B cell (primary cell): ENCODE results near the gene TENM4. TPM values are rescaled to one million over a fixed set of nuclear protein-coding genes. Genes with fewer than 3 reads are reported as not detected.

Experiments
- ATAC-seq: fragments of 200-7000 bp; cut with Tn5 transposase; one replicate; pipeline ENCODE4 v1.10.0; 2021; ENCODE audit warnings: low read depth, mild to moderate bottlenecking, moderate number of reproducible peaks, moderate library complexity
- CTCF ChIA-PET: fragments of 350-600 bp; sonication (Branson Sonifier 250); formaldehyde crosslinking; loops from one replicate; lab custom pipeline; 2021; ENCODE audit warnings: antibody characterized with exemption, inconsistent platforms; lab: Charles Lee
- POLR2A ChIA-PET: fragments of 350-600 bp; sonication (Branson Sonifier 250); formaldehyde crosslinking; loops from one replicate; lab custom pipeline; 2021; ENCODE audit warnings: antibody characterized with exemption; lab: Charles Lee
- DNase-seq: peaks from one replicate; pipeline ENCODE4 v3.0.0; 2013
- H2AFZ ChIP-seq: 2 replicates; pipeline ENCODE4 v1.6.1; 2012; ENCODE audit warnings: mild to moderate bottlenecking, low read depth, low read length; ENCODE audit not compliant: insufficient read depth, poor library complexity, severe bottlenecking
- H3K27ac ChIP-seq, 2 donors: 1 replicate in 1 of 2; 2 replicates in 1 of 2; pipeline ENCODE4 v1.5.1; 2012 to 2013; ENCODE audit warnings: low read length in 2 of 2, mild to moderate bottlenecking in 2 of 2, moderate library complexity in 1 of 2
- H3K27me3 ChIP-seq, 4 experiments: fragments of 200-600 bp in 1 of 4; sonication (generic) in 1 of 4; replicated peaks in 1 of 4; 1 replicate in 2 of 4; 2 replicates in 2 of 4; pipeline versions ENCODE4 v1.6.1 to v1.7.0; 2013 to 2016; ENCODE audit warnings: low read length in 3 of 4, mild to moderate bottlenecking in 2 of 4, mixed read lengths in 1 of 4, moderate library complexity in 1 of 4; ENCODE audit not compliant: insufficient read depth in 4 of 4, control insufficient read depth in 3 of 4; ENCODE audit errors: control extremely low read depth in 1 of 4
- H3K36me3 ChIP-seq, 2 experiments: replicated peaks in 1 of 2; 1 replicate in 1 of 2; 2 replicates in 1 of 2; pipeline versions ENCODE4 v1.6.1 to v1.7.1; 2013; ENCODE audit warnings: low read length in 1 of 2; ENCODE audit not compliant: insufficient read depth in 2 of 2, control insufficient read depth in 1 of 2; ENCODE audit errors: control extremely low read depth in 1 of 2, extremely low read depth in 1 of 2
- H3K4me1 ChIP-seq, 2 donors: fragments of 200-600 bp in 1 of 2; sonication (generic) in 1 of 2; 1 replicate in 1 of 2; 2 replicates in 1 of 2; pipeline versions ENCODE4 v1.5.1 to v1.6.1; 2013 to 2017; ENCODE audit warnings: low read length in 2 of 2; ENCODE audit not compliant: control insufficient read depth in 2 of 2, insufficient read depth in 2 of 2
- H3K4me2 ChIP-seq: replicated peaks from 2 replicates; pipeline ENCODE3; 2012; ENCODE audit warnings: mild to moderate bottlenecking, low read depth, low read length; ENCODE audit not compliant: poor library complexity, severe bottlenecking
- H3K4me3 ChIP-seq, 5 experiments: fragments of 200-600 bp in 1 of 5; sonication (generic) in 1 of 5; 1 replicate in 3 of 5; 2 replicates in 2 of 5; pipeline versions ENCODE4 v1.5.1 to v1.7.0; 2011 to 2016; ENCODE audit warnings: low read length in 4 of 5, mild to moderate bottlenecking in 4 of 5, low read depth in 2 of 5, control low read depth in 1 of 5, moderate library complexity in 1 of 5; ENCODE audit not compliant: insufficient read depth in 1 of 5; ENCODE audit errors: control extremely low read depth in 1 of 5, extremely low read depth in 1 of 5
- H3K79me2 ChIP-seq: fragments of 200-600 bp; sonication (generic); one replicate; pipeline ENCODE4 v1.6.0; 2016; ENCODE audit warnings: low read length; ENCODE audit not compliant: control insufficient read depth, insufficient read depth
- H3K9ac ChIP-seq: fragments of 200-600 bp; sonication (generic); 2 replicates; pipeline ENCODE4 v1.6.1; 2017; ENCODE audit warnings: mild to moderate bottlenecking, low read length, moderate library complexity
- H3K9me3 ChIP-seq, 3 donors: one replicate each; pipeline versions ENCODE4 v1.6.1 to v1.7.1; 2013; ENCODE audit warnings: low read length in 2 of 3; ENCODE audit not compliant: control insufficient read depth in 2 of 3, insufficient read depth in 1 of 3; ENCODE audit errors: control extremely low read depth in 1 of 3
- H4K20me1 ChIP-seq: 2 replicates; pipeline ENCODE4 v1.6.0; 2012; ENCODE audit warnings: mild to moderate bottlenecking, low read length; ENCODE audit not compliant: insufficient read depth, control insufficient read depth, poor library complexity, severe bottlenecking
- H3K27ac Mint-ChIP-seq: one replicate; pipeline ENCODE4 v1.8.0; 2021; ENCODE audit warnings: mixed read lengths
- H3K27me3 Mint-ChIP-seq: one replicate; pipeline ENCODE4 v1.8.0; 2021; ENCODE audit warnings: mixed read lengths
- H3K4me1 Mint-ChIP-seq: one replicate; pipeline ENCODE4 v1.8.0; 2021; ENCODE audit warnings: mixed read lengths
- H3K4me3 Mint-ChIP-seq: one replicate; pipeline ENCODE4 v1.8.0; 2021; ENCODE audit warnings: mixed read lengths
- H3K9me3 Mint-ChIP-seq: one replicate; pipeline ENCODE4 v1.8.0; 2022; ENCODE audit warnings: mixed read lengths; ENCODE audit not compliant: insufficient read depth
- CTCF ChIP-seq: fragments of 200-600 bp; IDR thresholded peaks from one replicate; pipeline ENCODE4 v1.8.0; 2022; ENCODE audit warnings: antibody characterized with exemption, mild to moderate bottlenecking
- EZH2 ChIP-seq: IDR thresholded peaks from 2 replicates; pipeline ENCODE4 v1.6.1; 2012; ENCODE audit warnings: borderline replicate concordance, low read depth, mild to moderate bottlenecking, moderate library complexity, low read length; ENCODE audit not compliant: insufficient read depth, poor library complexity, severe bottlenecking
- WGBS: methylation state at CpG from one replicate; pipeline ENCODE4 v1.1.5; 2013; ENCODE audit warnings: missing lambda C conversion rate; ENCODE audit not compliant: insufficient coverage; 5-methylcytosine and 5-hydroxymethylcytosine counted together
- intact Hi-C: fragments of 100-400 bp; cut with micrococcal nuclease; formaldehyde crosslinking; loops from one replicate; pipeline ENCODE4 v1.10.0; 2022
- polyA plus RNA-seq: library from polyadenylated mRNA; depleted of rRNA; stranded (reverse); fragments of >200 nt; gene quantifications from 2 replicates; pipeline ENCODE4 v1.2.3, GENCODE V29; 2012
- total RNA-seq, 2 donors: library from RNA; stranded (reverse); fragments of 120-200 nt in 1 of 2; gene quantifications; 1 replicate in 1 of 2; 2 replicates in 1 of 2; pipeline versions ENCODE4 v1.2.3 to v1.2.4, GENCODE V29; 2013 to 2022

Gene TENM4
- total and polyA plus RNA-seq, 2 donors (not counting 1 experiment from before 2014, with no cell fraction given) = 0.09 to 5.7 TPM

DNA sequence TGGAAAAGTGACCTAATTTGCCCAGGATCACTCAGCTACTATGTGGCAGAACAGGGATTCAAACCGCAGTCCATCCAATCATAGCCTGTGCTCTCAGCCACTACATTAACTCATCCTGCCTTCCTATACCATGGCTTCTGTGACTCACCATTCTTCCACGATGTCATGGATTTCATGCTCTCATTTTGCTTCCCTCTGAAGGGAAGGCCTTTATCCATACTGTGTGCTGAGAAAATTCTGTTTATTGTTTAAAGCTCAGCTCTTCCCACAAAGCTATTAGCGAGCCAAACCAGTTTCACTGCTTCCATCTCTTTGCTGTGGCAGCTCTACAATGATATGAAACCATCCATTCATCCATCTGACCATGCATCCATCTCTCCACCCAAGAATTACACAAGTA is 289.9 kb downstream of the TENM4 start:
- Histone ChIP-seq H3K27ac (no peak overlapping the region), H2AFZ (no peak overlapping the region), H3K4me1 (no peaks in the 10 kb centered on the region), H3K9ac (no peak overlapping the region), H3K9me3 (no peaks in the 10 kb centered on the region), H3K4me3 (no peak overlapping the region), H4K20me1 (no peaks in the 10 kb centered on the region), H3K36me3 (no peaks in the 10 kb centered on the region), H3K79me2 (no peaks in the 10 kb centered on the region), H3K27me3 (no peaks in the 10 kb centered on the region), H3K4me2 (no peak overlapping the region)
- WGBS = 0% methylated on average over 1 of the region's 3 CpGs
- no peak for DNase-seq
- no peak for ATAC-seq
- TF ChIP-seq CTCF (no peak), EZH2 (no peak)
- intact Hi-C loops = no loop called here
- H3K27ac Mint-ChIP-seq = no peak overlapping the region
- CTCF ChIA-PET = no interaction called here
- no peaks in the 10 kb centered on the region for H3K27me3 Mint-ChIP-seq
- no peaks in the 10 kb centered on the region for H3K4me1 Mint-ChIP-seq
- no peak overlapping the region for H3K4me3 Mint-ChIP-seq
- POLR2A ChIA-PET = no interaction called here
- no peaks in the 10 kb centered on the region for H3K9me3 Mint-ChIP-seq

DNA sequence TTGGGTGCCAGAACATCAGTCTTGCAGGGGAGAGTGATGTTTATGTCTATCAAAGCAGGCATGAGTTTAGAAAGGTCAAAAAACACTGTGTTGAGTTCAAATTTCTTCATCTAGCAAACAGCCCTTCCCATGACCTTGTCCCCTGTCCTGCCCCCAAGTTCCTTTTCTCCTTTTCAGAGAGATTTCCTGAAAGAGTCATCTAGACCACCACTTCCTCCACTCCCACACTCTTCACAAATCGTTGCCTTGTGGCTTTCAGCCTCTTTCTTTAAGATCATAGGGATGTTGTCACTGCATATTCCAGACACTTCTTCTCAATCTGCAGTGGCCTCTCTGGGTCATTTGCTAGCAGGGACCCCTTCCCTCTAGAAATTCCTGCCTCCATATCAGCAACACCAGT is 290.5 kb downstream of the TENM4 start:
- no peaks in the 10 kb centered on the region for H3K9me3 ChIP-seq
- H3K79me2 ChIP-seq = no peaks in the 10 kb centered on the region
- no peak overlapping the region for H2AFZ ChIP-seq
- Mint-ChIP-seq H3K27ac (no peak overlapping the region), H3K9me3 (no peaks in the 10 kb centered on the region), H3K4me3 (no peak overlapping the region), H3K4me1 (no peaks in the 10 kb centered on the region), H3K27me3 (no peaks in the 10 kb centered on the region)
- H3K4me2 ChIP-seq = no peak overlapping the region
- ChIA-PET POLR2A (no interaction called here), CTCF (no interaction called here)
- H3K27me3 ChIP-seq = no peaks in the 10 kb centered on the region
- H4K20me1 ChIP-seq = no peaks in the 10 kb centered on the region
- WGBS = 0% methylated on average over 1 of the region's 1 CpG
- H3K4me3 ChIP-seq = no peak overlapping the region
- H3K27ac ChIP-seq = no peak overlapping the region
- TF ChIP-seq EZH2 (no peak), CTCF (no peak)
- intact Hi-C loops = no loop called here
- no peaks in the 10 kb centered on the region for H3K36me3 ChIP-seq
- DNase-seq = no peak
- no peaks in the 10 kb centered on the region for H3K4me1 ChIP-seq
- H3K9ac ChIP-seq = no peak overlapping the region
- ATAC-seq = no peak
